Osteoblast (primary cell): Measurements from ENCODE around the gene RPS6KA5. TPM values are rescaled to one million over a fixed set of nuclear protein-coding genes. Genes with fewer than 3 reads are reported as not detected.

Source experiments
- DNase-seq: peaks from one replicate; pipeline ENCODE4 v3.0.0; 2011; ENCODE audit warnings: low spot score, mixed read lengths; ENCODE audit not compliant: insufficient read length; ENCODE audit errors: missing footprints
- H2AFZ ChIP-seq: 2 replicates; pipeline ENCODE4 v1.6.0; 2011; ENCODE audit warnings: mild to moderate bottlenecking, low read length
- H3K27ac ChIP-seq: 2 replicates; pipeline ENCODE4 v1.5.1; 2011; ENCODE audit warnings: mild to moderate bottlenecking, low read depth, low read length, moderate library complexity
- H3K27me3 ChIP-seq: 2 replicates; pipeline ENCODE4 v1.6.0; 2012; ENCODE audit warnings: mild to moderate bottlenecking, control low read depth, inconsistent platforms, low read length, moderate library complexity; ENCODE audit not compliant: insufficient read depth
- H3K36me3 ChIP-seq: 2 replicates; pipeline ENCODE4 v1.5.1; 2011; ENCODE audit warnings: mild to moderate bottlenecking, low read length, control low read depth, moderate library complexity; ENCODE audit not compliant: insufficient read depth
- H3K4me1 ChIP-seq: 2 replicates; pipeline ENCODE4 v1.5.1; 2011; ENCODE audit warnings: mild to moderate bottlenecking, low read length, control low read depth, moderate library complexity; ENCODE audit not compliant: insufficient read depth
- H3K4me2 ChIP-seq: 2 replicates; pipeline ENCODE4 v1.6.0; 2011; ENCODE audit warnings: mild to moderate bottlenecking, low read length; ENCODE audit not compliant: insufficient read depth
- H3K4me3 ChIP-seq: fragments of 200-600 bp; sonication (generic); 3 replicates; pipeline ENCODE4 v1.5.1; 2012; ENCODE audit warnings: mild to moderate bottlenecking, low read length, inconsistent platforms; ENCODE audit not compliant: insufficient read depth
- H3K79me2 ChIP-seq: 2 replicates; pipeline ENCODE4 v1.6.0; 2012; ENCODE audit warnings: mild to moderate bottlenecking, low read length, control low read depth, inconsistent platforms; ENCODE audit not compliant: insufficient read depth
- H3K9me3 ChIP-seq: 2 replicates; pipeline ENCODE4 v1.5.1; 2011; ENCODE audit warnings: low read depth, low read length, control low read depth
- H4K20me1 ChIP-seq: 2 replicates; pipeline ENCODE4 v1.6.0; 2012; ENCODE audit warnings: mild to moderate bottlenecking, low read length, control low read depth; ENCODE audit not compliant: insufficient read depth
- CTCF ChIP-seq: IDR thresholded peaks from 2 replicates; pipeline ENCODE4 v1.5.1; 2011; ENCODE audit warnings: mild to moderate bottlenecking, low read depth, low read length, moderate library complexity; ENCODE audit errors: extremely low read depth
- total RNA-seq: library from RNA; depleted of rRNA; stranded (reverse); fragments of >200 nt; gene quantifications from 2 replicates; pipeline ENCODE4 v1.2.3, GENCODE V29; 2012

Gene RPS6KA5
- total RNA-seq, 1 donor = 1.4 TPM

- no peak overlapping the region for H3K4me2 ChIP-seq
- no peaks in the 10 kb centered on the region for H3K27me3 ChIP-seq
- no peak overlapping the region for H3K4me3 ChIP-seq
- H3K9me3 ChIP-seq = no peaks in the 10 kb centered on the region
- no peaks in the 10 kb centered on the region for H3K79me2 ChIP-seq
- H3K36me3 ChIP-seq = no peaks in the 10 kb centered on the region
- no peaks in the 10 kb centered on the region for H3K4me1 ChIP-seq
- H3K27ac ChIP-seq = no peak overlapping the region
- no peak for TF ChIP-seq CTCF
- DNase-seq = no peak
- no peaks in the 10 kb centered on the region for H4K20me1 ChIP-seq
- H2AFZ ChIP-seq = no peak overlapping the region
Measured at GRCh38 chr14:90892970-90893369, 167.5 kb downstream of the RPS6KA5 start.

GRCh38 chr14:90891326-90891725 lies 169.1 kb downstream of the RPS6KA5 start:
- no peaks in the 10 kb centered on the region for H3K27me3 ChIP-seq
- TF ChIP-seq CTCF = no peak
- H4K20me1 ChIP-seq = no peaks in the 10 kb centered on the region
- H3K79me2 ChIP-seq = no peaks in the 10 kb centered on the region
- no peak for DNase-seq
- no peak overlapping the region for H3K27ac ChIP-seq
- H3K4me2 ChIP-seq = no peak overlapping the region
- H3K4me1 ChIP-seq = no peaks in the 10 kb centered on the region
- H3K4me3 ChIP-seq = no peak overlapping the region
- no peaks in the 10 kb centered on the region for H3K9me3 ChIP-seq
- H2AFZ ChIP-seq = no peak overlapping the region
- no peaks in the 10 kb centered on the region for H3K36me3 ChIP-seq

- Histone ChIP-seq H3K79me2 (no peaks in the 10 kb centered on the region), H3K4me1 (no peaks in the 10 kb centered on the region), H2AFZ (no peak overlapping the region), H3K36me3 (no peaks in the 10 kb centered on the region), H3K4me3 (no peak overlapping the region), H3K27ac (no peak overlapping the region), H3K27me3 (no peaks in the 10 kb centered on the region), H3K4me2 (no peak overlapping the region), H3K9me3 (no peaks in the 10 kb centered on the region), H4K20me1 (no peaks in the 10 kb centered on the region)
- DNase-seq = no peak
- TF ChIP-seq CTCF = no peak
Measured at GRCh38 chr14:90890322-90891020, 170.0 kb downstream of the RPS6KA5 start.

GRCh38 chr14:90886297-90886815 lies 174.1 kb downstream of the RPS6KA5 start:
- Histone ChIP-seq H3K4me2 (no peak overlapping the region), H3K4me1 (no peaks in the 10 kb centered on the region), H3K27ac (no peak overlapping the region), H2AFZ (no peak overlapping the region), H3K27me3 (no peaks in the 10 kb centered on the region), H3K79me2 (no peaks in the 10 kb centered on the region), H3K4me3 (no peak overlapping the region), H3K9me3 (no peaks in the 10 kb centered on the region), H3K36me3 (no peaks in the 10 kb centered on the region), H4K20me1 (no peaks in the 10 kb centered on the region)
- no peak for DNase-seq
- no peak for TF ChIP-seq CTCF
